HG02588 (cell line): Measurements from ENCODE around the gene DVL1.

Source experiments
- ATAC-seq: cut with Tn5 transposase; IDR thresholded peaks from one replicate; pipeline ENCODE4 v1.9.1; 2021; ENCODE audit warnings: mild to moderate bottlenecking, moderate library complexity; ENCODE audit not compliant: unreplicated experiment

The DVL1 gene

DNA sequence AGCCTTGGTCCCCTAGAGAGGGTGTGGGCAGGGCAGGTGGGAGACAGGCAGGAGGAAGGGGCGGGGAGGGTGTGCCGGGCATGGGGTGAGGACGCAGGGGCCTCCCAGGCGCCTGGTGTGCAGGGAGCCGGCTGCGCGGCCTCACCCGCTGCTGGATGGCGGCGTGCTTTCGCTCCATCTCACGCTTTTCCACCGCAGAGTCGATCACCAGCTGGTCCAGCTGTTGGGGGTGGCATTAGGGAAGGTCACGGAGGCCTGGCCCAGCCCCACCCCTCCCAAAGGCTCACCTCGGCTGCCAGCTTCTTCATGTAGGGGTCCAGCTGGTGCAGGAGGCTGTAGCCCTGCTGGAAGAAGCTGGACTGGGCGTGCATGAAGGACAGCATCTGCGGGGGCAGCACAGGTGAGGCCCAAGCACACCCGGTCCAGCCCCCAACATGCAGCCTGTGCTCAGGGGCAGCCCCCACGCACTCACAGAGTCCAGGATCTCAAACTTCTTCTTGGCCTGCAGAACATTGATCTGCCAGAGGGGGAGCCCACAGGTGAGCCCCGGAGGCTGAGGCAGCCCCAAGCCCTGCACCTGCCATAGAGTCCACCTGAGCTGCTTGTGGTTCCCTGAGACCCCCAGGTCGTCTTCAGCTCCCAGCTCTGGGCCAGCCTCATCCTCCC, 49.4 kb downstream of the DVL1 start:
- ATAC-seq: no peak

DNA sequence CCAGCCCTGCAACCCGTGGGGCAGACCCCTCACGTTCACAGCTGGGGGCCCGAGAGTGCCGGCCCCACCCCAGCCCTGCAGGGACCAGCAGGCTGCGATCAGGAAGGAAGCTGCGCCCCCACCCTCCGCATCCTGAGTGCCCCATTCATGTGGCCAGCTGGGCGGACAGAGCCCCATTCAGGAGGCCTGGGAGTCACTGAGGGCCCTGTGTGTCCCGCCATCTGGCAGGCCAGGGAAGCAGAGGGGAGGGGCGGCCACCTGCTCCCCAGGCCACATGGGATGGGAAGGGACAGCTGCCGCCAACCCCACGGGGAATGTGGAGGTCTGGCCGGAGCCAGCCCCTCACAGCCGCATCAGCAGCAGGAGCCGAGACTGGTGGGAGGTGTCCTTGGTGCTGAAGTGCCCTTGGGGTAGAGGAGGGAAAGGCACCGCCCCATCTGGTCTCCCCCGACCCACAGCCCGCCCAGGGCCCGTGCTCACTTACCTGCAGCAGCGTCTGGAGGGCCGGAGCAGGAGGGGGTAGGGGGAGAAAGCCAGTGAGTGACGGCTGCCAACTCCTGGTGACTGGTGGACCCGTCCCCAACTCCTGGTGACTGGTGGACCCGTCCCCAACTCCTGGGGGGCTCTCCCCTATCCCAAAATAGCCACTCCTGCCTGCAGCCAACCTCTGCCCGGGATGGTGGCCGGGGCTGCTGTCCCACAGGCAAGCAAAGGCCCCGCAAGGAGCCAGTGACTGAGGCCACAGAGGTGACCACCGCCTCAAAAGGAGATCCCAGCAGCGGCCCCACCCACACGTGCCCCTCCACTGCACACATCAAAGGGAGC, 50.1 kb downstream of the DVL1 start:
- ATAC-seq: no peak

DNA sequence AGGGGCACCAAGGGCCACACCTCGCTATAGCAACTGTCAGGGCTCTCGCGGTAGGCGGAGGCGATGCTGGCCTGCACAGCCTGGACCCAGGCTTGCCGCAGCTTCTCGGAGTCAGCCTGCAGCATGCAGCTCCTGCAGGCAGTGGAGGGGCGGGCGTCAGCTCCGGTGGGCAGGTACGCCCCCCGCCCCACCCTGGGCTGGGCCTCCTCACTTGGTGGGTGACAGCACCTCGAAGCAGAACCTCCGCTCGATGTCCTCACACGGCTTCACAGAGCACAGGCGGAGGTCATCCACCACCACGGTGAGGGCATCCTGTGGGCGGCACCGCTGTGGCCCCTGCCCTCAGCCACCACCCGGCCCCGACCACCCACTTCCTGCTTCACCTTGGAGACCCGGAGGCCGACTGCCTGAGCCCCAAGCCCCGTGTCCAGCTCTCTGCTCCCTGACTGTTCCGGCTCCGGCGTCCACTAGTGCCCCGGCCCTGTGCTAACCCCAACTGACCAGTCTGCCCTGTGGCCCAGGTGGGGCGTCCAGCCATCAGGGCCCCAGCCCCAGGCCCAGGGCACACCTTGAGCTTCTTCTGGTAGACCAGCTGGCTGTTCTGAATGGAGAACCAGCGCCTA, 51.3 kb downstream of the DVL1 start:
- ATAC-seq: no peak

DNA sequence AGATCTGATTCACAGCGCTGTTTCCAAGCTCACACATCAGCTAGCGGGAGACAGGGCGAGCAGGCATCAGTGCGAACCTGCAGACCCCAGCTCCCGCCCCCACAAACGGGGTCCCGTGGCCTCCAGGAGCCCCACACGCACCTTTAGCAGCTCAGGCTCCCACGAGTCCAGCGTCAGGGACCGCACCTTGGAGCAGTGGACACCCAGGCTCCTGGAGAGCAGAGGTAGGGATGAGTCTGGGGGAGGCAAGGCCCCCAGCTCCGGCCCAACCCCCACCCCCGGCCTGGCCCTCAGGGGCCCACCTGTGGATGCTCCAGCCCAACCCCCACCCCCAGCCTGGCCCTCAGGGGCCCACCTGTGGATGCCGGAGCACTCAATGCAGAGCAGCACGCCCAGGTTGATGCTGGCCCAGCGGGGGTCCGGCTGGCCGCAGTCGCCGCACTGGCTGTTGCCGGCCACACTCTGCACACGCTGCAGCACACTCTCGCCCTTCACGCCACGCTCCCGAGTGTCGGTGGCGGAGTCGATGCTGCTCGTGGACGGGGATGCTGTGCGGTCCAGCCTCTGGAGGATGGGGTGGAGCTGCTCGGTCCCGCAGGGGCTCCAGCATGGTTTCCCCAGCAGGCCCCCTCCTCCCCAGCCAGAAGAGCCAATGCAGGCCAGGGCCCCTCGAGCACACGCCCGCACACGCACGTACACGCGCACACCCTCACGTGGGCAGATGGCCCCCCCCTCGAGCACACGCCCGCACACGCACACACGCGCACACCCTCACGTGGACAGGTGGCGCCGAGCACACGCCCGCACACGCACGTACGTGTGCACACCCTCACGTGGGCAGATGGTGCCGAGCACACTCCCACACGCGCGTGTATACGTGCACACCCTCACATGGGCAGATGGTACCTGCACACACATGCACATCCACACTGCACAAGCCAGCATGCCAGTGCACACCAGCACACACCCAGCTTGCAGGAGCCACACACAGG, 52.9 kb downstream of the DVL1 start:
- no peak for ATAC-seq

DNA sequence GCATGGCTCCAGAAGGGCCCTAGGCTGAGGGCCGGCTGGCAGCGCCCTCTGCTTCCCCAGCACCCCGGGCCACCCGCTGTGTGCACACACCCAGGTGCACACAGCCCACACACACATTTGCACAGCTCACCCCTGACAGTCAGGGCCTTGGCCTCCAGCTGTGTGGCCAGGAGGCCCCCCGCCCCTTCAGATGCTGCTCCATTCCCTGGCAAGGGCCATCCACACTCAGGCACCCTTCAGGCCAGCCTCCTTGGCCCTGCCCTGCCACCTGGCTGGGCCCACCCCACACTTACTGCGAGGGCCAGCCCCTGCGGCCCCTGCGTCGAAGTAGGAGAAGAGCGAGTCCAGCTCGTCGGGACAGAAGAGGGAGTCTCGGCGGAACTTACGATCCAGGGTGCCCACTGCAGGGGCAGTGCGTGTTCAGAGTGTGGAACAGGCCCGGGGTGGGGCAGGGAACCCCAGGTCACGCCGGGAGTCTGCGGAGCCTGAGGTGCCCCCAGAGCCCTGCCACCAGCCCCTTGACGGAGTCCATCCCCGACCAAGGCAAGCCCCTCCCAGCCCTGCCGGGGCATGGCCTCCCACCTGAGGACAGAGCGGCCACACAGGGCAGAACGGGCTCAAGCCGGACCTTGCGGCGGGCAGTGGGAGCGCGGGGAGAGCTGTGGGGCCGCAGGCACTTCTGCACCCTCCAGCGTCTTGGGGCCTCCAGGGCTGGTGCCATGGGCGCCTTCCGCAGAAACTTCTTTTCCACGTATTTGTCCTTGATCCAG, 53.9 kb downstream of the DVL1 start:
- no peak for ATAC-seq

DNA sequence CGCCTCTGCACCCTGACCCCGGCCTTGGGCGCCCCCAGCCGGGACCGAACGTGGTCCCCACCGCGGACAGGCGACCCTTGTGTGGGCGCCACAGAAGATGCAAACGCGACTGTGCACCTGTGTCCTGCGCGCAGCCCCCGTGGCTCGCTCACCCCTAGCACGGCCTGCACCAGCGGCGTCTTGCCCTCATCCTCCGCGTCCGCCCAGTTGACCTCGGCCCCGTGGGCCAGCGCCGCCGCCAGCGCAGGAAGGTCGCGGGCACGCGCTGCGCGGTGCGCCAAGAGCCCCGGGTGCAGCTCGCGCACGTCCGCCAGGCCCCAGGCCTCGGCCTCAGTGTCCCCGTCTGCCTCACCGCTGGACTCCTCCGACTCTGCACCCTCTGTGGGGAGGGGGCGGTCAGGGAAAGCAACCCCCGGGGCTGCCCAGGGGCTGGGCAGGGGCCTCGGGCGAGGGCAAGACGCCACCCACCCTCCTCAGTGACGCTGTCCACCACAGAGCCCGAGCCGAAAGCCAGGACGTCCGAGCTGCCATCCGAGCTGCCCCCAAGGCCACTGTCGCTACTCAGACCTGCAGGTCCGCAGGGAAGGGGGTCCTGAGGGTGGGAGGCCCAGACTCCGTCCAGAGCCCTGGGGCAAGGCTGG, 54.8 kb downstream of the DVL1 start:
- ATAC-seq: no peak

DNA sequence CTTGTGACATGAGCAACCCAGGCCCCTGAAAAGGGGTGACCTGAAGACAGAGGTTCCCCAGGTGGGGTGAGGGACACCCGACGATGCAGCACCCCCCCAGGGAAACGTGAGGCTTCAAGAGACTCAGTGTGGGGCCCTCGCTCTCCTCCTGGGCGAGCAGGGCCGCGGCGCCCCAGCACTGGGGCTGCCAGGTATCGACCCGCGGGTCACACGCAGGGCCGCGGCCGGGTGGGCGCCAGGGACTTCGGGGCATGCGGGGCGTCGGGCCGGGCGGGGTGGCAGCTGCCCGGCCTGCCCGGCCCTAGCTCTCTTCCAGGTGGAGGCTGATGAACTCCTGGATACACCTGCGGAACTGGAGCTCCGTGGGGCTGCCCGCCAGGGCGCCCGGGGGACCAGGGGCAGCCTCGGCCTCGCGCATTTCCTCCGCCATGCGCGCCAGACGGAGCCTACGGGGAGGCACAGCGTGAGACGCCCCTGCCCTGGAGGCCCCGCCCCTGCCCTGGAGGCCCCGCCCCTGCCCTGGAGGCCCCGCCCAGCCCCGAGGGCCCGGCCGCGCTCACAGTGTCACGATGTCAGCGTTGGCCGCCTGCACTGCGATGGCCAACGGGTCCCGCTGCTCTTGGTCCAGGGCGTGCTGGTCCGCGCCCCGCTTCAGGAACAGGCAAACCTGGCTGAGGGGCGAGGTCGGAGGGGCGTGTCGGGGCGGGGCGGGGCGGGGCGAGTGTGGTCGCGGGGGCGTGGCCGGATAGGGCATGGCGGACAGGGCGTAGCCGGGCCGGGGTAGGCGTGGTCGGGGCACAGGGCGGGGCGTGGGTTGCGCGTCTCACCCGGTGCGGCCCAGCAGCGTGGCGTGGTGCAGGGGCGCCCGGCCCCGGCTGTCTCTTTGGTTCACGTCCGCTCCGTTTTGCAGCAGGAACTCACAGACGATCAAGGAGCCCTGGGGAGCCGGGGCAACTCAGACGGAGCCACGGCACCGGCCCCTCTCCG, 55.7 kb downstream of the DVL1 start:
- ATAC-seq: no peak

DNA sequence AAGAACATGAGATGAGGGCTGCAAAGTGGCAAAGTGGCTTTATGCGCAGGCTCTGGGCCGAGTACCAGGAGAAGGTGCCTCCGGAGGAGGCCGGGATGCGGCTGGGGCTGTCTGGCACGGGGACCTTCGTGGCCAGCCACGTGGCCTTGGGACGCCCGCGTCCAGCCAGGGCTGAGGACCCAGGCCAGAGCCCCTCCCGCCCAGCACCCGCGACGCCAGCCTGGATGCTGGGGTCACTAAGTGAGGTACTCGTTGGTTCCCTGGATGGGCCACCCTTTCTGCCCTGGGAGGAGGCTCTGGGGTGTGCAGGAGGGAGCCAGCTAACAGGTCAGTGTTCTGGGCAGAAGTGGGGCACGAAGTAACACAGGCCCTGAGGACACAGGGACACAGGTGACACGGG, 56.4 kb downstream of the DVL1 start:
- ATAC-seq: no peak

DNA sequence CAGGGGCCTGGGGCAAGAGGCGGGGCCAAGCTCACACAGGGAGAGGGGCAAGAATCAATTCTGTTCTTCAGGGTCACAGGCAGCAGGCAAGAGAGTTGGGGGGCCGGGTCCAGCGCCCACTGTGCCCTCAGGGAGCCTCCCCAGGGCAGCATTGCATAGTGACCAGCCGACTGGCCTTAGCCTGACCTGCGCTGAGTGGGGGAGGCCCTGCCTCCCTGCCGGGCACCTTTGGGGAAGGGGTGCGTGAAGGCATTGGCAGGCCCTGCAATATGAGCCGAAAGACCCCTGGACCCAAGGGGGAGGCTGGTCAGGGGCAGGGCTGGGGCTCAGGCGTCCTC, 56.8 kb downstream of the DVL1 start:
- ATAC-seq: no peak

DNA sequence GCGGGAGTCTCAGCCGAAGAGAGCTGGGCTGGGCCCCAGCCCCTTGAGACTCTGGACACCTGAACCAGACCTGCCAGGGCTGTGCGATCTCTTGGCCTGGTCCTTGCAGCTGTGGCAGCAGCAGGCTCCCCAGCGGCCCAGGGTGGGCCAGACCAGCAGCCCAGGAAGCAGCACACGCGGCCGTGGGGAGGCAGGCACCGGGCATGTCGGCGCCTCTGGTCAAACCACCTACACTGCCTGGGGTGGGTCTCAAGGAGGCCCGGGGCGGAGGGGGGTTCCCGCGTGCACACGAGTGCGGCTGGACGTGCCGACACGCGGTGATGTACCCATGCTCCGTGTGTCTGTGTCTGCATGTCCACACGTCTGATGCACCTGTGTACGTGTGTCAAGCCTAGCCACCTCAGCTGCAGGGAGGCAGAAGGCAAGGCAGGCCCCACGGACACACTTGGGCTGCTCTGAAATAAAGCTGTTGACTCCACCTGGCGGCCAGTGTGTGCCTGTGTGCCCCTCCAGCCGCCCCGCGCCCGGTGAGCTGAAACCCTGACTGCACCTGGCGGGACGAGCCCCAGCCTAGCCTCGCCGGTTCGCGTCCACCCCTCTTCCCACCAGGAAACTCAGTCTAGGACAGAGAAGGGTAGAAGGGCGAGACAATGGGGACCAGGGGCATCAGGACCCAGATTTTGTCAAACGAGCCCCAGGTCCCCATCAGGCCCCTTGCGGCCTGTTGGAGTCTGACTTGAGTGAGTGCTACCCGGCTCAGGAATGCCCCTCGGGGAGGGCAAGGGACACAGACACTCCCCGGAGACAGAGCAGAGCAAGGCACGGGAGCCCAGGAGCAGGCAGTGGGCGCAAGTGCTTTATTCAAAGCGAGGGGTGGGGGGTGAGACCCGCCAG, 57.4 kb downstream of the DVL1 start:
- no peak for ATAC-seq

DNA sequence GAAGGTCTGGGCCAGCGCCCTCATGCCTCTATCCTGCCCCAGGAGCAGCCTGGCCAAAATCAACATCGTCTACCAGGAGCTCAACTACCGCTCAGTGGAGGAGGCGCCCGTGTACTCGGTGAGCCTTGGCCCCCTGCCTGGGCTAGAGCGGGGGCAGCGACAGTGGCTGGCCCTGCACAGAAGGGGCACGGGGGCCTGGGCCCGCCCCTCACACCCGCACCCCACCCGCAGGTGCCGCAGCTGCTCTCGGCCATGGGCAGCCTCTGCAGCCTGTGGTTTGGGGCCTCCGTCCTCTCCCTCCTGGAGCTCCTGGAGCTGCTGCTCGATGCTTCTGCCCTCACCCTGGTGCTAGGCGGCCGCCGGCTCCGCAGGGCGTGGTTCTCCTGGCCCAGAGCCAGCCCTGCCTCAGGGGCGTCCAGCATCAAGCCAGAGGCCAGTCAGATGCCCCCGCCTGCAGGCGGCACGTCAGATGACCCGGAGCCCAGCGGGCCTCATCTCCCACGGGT, 58.1 kb downstream of the DVL1 start:
- no peak for ATAC-seq

DNA sequence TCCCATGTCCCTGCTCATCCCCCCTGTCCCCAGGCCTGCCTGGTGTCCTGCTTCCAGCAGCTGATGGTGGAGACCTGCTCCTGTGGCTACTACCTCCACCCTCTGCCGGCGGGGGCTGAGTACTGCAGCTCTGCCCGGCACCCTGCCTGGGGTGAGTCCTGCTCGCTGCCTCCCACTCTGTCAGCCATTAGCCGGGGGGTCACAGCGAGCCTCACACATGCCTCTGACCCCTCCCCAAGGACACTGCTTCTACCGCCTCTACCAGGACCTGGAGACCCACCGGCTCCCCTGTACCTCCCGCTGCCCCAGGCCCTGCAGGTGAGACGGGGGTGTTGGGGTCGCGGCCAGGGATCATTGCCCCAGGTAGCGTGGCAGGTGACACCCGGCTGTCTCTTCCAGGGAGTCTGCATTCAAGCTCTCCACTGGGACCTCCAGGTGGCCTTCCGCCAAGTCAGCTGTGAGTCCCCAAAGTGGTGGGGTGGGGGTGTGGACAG, 58.9 kb downstream of the DVL1 start:
- no peak for ATAC-seq

DNA sequence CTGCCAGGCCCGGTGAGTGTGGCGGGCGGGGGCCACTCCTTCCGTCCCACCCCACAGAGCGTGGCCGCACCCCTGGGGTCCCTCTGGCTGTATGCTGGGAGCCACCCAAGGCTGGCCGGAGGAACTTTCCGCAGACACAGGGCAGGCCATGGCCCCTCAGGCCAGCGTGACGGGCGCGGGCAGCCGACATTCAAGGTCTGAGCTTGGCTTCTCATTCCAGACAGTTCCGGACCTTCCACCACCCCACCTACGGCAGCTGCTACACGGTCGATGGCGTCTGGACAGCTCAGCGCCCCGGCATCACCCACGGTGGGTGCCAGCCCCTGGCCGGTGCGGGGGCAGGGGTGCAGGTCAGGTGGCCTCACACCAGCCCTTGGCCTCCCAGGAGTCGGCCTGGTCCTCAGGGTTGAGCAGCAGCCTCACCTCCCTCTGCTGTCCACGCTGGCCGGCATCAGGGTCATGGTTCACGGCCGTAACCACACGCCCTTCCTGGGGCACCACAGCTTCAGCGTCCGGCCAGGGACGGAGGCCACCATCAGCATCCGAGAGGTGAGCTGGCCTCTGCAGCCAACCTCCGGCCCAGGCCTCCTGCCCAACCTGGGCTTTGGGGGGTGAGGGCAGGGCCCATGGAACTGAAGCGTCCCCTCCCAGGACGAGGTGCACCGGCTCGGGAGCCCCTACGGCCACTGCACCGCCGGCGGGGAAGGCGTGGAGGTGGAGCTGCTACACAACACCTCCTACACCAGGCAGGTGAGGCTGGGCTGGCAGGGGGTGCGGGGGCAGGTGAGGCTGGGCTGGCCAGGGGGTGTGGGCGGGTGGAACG, 61.7 kb downstream of the DVL1 start:
- no peak for ATAC-seq

DNA sequence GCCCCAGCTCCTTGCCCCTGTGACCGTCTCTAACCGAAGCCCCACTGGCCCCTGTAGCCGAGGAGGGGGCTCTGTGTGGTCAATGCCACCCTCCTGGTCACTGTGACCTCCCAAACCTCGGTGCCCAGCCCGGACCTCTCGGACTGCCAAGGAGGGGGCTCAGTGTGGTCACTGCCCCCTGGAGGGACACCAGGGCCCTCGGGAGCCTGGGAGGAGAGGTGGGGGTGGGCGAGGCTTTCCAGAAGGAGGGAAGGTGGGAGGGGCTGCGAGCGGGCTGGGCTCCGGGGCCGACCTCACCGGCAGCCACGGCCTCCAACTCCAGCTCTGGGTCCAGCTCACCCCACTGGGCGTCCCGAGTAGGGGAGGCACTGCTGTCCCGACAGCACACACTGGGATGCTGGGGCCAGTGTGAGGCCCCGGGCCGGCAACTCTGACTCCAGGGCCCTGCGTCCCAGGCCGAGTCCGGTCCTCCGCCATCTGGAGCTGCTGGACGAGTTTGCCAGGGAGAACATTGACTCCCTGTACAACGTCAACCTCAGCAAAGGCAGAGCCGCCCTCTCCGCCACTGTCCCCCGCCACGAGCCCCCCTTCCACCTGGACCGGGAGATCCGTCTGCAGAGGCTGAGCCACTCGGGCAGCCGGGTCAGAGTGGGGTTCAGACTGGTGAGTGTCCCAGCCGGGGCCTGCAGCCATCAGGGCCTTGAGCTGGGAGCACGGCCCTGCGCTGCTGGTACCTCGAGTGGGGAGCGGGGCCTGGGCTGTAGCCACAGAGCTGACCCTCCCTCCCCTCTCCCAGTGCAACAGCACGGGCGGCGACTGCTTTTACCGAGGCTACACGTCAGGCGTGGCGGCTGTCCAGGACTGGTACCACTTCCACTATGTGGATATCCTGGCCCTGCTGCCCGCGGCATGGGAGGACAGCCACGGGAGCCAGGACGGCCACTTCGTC, 62.6 kb downstream of the DVL1 start:
- no peak for ATAC-seq

DNA sequence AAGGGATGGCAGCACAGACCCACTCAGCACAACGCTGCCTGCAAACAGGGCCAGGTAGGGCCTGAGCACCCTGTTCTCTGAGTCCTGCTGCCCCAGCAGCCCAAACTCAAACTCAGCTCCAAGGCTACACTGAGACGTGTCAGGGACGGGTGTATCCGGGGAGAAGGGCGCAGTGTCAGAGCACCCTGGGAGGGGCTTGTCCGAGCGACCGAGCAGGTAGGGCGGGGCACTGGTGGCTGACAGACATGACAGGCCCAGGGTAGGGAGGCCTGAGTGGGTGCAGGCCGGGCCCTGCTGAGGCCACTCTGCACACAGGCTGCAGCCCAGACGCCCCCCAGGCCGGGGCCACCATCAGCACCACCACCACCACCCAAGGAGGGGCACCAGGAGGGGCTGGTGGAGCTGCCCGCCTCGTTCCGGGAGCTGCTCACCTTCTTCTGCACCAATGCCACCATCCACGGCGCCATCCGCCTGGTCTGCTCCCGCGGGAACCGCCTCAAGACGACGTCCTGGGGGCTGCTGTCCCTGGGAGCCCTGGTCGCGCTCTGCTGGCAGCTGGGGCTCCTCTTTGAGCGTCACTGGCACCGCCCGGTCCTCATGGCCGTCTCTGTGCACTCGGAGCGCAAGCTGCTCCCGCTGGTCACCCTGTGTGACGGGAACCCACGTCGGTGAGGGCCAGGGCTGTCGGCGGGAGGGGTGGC, 63.5 kb downstream of the DVL1 start:
- ATAC-seq: no peak
